A673 (cell line): ENCODE results near the gene AHNAK2. TPM values are rescaled to one million over a fixed set of nuclear protein-coding genes. Genes with fewer than 3 reads are reported as not detected.

ENCODE experiments used
- BruUV-seq: library from RNA; stranded (reverse); fragments of 400-500 nt; replicated peaks from 2 replicates; lab custom pipeline; 2021; lab: Mats Ljungman, UMichigan
- CTCF ChIA-PET: fragments of 300-600 bp; sonication (Branson Sonifier 250); formaldehyde crosslinking; loops from one replicate; lab custom pipeline; 2022; ENCODE audit warnings: antibody characterized with exemption; lab: Charles Lee
- POLR2A ChIA-PET: fragments of 300-600 bp; sonication (Branson Sonifier 250); formaldehyde crosslinking; loops from one replicate; lab custom pipeline; 2022; ENCODE audit warnings: antibody characterized with exemption; ENCODE audit not compliant: low non-redundant PET; lab: Charles Lee
- DNase-seq: peaks from one replicate; pipeline ENCODE4 v3.0.0-alpha.2; 2015; ENCODE audit warnings: low spot score
- H3K27ac ChIP-seq: fragments of 200-600 bp; sonication (generic); 2 replicates; pipeline ENCODE4 v1.5.1; 2016; ENCODE audit warnings: mixed run types, low read depth, mild to moderate bottlenecking, mixed read lengths, antibody characterized with exemption, low read length; ENCODE audit not compliant: poor library complexity, severe bottlenecking
- H3K27me3 ChIP-seq: fragments of 200-600 bp; sonication (generic); replicated peaks from 2 replicates; pipeline ENCODE4 v1.6.1; 2017; ENCODE audit warnings: mixed run types, low read depth, mild to moderate bottlenecking, mixed read lengths, antibody characterized with exemption, low read length; ENCODE audit not compliant: insufficient read depth, poor library complexity
- H3K36me3 ChIP-seq: fragments of 200-600 bp; sonication (generic); 2 replicates; pipeline ENCODE4 v1.6.1; 2016; ENCODE audit warnings: mixed run types, mild to moderate bottlenecking, mixed read lengths, antibody characterized with exemption, low read length; ENCODE audit not compliant: insufficient read depth, poor library complexity, severe bottlenecking
- H3K4me1 ChIP-seq: fragments of 200-600 bp; sonication (generic); 2 replicates; pipeline ENCODE4 v1.6.1; 2017; ENCODE audit warnings: mixed run types, mild to moderate bottlenecking, mixed read lengths, antibody characterized with exemption, low read length; ENCODE audit not compliant: insufficient read depth, poor library complexity, severe bottlenecking
- H3K4me3 ChIP-seq: fragments of 200-600 bp; sonication (generic); 2 replicates; pipeline ENCODE4 v1.5.1; 2016; ENCODE audit warnings: low read depth, mixed run types, mild to moderate bottlenecking, mixed read lengths, low read length; ENCODE audit not compliant: poor library complexity, severe bottlenecking
- H3K9me3 ChIP-seq: fragments of 200-600 bp; sonication (generic); 2 replicates; pipeline ENCODE4 v1.6.1; 2016; ENCODE audit warnings: mixed run types, low read depth, mild to moderate bottlenecking, mixed read lengths, antibody characterized with exemption, low read length; ENCODE audit not compliant: poor library complexity, severe bottlenecking
- CTCF ChIP-seq: fragments of 300-800, 200-600 bp; sonication (generic); conservative IDR thresholded peaks from 2 replicates; pipeline ENCODE4 v1.5.1; 2017; ENCODE audit warnings: low read depth, mild to moderate bottlenecking, antibody characterized with exemption, low read length, moderate library complexity, mixed read lengths
- EZH2 ChIP-seq: fragments of 200-600 bp; sonication (generic); IDR thresholded peaks from 2 replicates; pipeline ENCODE4 v1.6.1; 2017; ENCODE audit warnings: borderline replicate concordance, low read depth, mild to moderate bottlenecking, mixed read lengths, antibody characterized with exemption, low read length; ENCODE audit not compliant: poor library complexity, severe bottlenecking
- intact Hi-C: fragments of 100-400 bp; cut with micrococcal nuclease; formaldehyde crosslinking; loops from one replicate; pipeline ENCODE4 v1.10.0; 2022; ENCODE audit not compliant: unreplicated experiment
- total RNA-seq: library from RNA; stranded (reverse); gene quantifications from 2 replicates; pipeline ENCODE4 v1.2.3, GENCODE V29; 2021

AHNAK2 gene
- total RNA-seq, 1 experiment from 2014 or later: 0.56 TPM

- CTCF ChIA-PET: no interaction called here
- DNase-seq: no peak
- no peak for TF ChIP-seq CTCF
- TF ChIP-seq EZH2: no peak
- H3K4me3 ChIP-seq: no peak overlapping the region
- no peaks in the 10 kb centered on the region for H3K9me3 ChIP-seq
- no peaks in the 10 kb centered on the region for H3K4me1 ChIP-seq
- H3K27ac ChIP-seq: no peak overlapping the region
- POLR2A ChIA-PET: no interaction called here
- intact Hi-C loops: no loop called here
- no peaks in the 10 kb centered on the region for H3K36me3 ChIP-seq
- BruUV-seq: no TSS peak
- peaks cover 42% of the 10 kb centered on the region for H3K27me3 ChIP-seq
Measured at GRCh38 chr14:104939666-104940410, 38.3 kb downstream of the AHNAK2 start.

GRCh38 chr14:104938960-104939359 lies 39.2 kb downstream of the AHNAK2 start:
- no peak for TF ChIP-seq EZH2
- no peak for TF ChIP-seq CTCF
- Histone ChIP-seq H3K4me1 (no peaks in the 10 kb centered on the region), H3K27me3 (peaks cover 50% of the 10 kb centered on the region), H3K9me3 (no peaks in the 10 kb centered on the region), H3K36me3 (no peaks in the 10 kb centered on the region), H3K27ac (no peak overlapping the region), H3K4me3 (no peak overlapping the region)
- no peak for DNase-seq
- CTCF ChIA-PET: no interaction called here
- BruUV-seq: no TSS peak
- intact Hi-C loops: no loop called here
- POLR2A ChIA-PET: no interaction called here

- POLR2A ChIA-PET: no interaction called here
- CTCF ChIA-PET: no interaction called here
- Histone ChIP-seq H3K9me3 (no peaks in the 10 kb centered on the region), H3K4me1 (no peaks in the 10 kb centered on the region), H3K36me3 (no peaks in the 10 kb centered on the region), H3K27me3 (peaks cover 50% of the 10 kb centered on the region), H3K27ac (no peak overlapping the region), H3K4me3 (no peak overlapping the region)
- TF ChIP-seq CTCF (no peak), EZH2 (no peak)
- no peak for DNase-seq
- intact Hi-C loops: no loop called here
- no TSS peak for BruUV-seq
Measured at GRCh38 chr14:104938436-104938835, 39.7 kb downstream of the AHNAK2 start.
